GM21367 (cell line): ENCODE data around the gene EXOC4.

Experiments
- ATAC-seq: cut with Tn5 transposase; IDR thresholded peaks from one replicate; pipeline ENCODE4 v1.9.1; 2021; ENCODE audit not compliant: unreplicated experiment

The EXOC4 gene

DNA sequence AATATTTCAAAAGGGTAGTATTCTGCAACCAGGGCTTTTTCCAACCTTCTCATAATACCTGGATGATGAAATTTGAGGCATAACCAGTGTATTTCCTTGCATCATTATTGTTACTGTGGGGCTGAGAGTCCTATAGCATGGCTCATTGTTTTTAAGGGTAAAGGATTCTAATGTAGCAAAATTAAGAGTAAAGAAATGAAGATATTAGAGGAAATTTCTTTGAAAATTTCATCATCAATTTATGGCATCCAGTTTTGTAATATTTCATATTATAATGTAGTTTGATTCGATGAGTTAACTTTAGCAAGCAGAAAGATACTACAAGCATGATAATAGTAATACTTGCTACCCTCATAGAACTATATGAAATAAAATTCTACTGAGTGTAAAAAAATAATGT is 486.9 kb downstream of the EXOC4 start:
- ATAC-seq: no peak

DNA sequence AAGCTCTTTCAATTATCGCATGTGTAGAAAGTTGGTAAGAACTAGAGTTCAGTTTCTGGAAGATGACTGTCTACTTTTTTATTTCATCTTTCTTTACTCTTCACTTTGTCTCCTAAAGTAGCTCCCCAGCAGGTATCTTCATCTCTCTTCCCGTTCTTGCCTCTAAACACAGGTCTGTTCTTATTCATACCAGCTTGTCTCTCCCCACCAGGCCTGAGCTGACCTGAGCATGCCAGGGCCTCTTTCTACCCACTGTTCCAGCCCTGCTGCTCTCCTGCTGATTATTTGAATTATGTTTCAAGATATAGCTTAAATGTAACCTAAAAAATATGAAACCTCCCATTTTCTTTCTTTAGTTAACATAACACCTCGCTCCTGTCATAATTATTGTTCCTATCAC is 488.2 kb downstream of the EXOC4 start:
- ATAC-seq: no peak

- ATAC-seq: no peak
Observed at GRCh38 chr7:133741703-133742102, 488.8 kb downstream of the EXOC4 start.

- ATAC-seq: no peak
Observed at GRCh38 chr7:133742709-133743538, 490.0 kb downstream of the EXOC4 start.

DNA sequence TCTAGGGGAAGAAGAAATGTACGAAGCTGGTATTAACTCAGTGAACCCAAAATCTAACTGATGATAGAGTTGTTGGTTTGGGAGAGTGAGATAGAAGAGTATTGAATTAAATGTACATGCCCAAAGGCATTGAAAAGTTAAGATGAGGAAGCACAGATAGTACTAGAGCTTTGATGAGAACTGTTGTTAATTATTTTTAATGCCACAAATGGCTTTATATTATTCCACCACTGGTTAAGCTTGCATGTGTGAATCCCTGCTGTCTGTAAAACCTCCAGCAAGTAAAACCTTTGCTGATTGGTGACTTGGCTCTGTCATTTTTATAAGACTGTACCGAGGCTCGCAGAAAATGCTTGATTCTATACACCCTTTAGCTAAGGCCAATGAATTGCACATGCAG is 491.6 kb downstream of the EXOC4 start:
- ATAC-seq: no peak

DNA sequence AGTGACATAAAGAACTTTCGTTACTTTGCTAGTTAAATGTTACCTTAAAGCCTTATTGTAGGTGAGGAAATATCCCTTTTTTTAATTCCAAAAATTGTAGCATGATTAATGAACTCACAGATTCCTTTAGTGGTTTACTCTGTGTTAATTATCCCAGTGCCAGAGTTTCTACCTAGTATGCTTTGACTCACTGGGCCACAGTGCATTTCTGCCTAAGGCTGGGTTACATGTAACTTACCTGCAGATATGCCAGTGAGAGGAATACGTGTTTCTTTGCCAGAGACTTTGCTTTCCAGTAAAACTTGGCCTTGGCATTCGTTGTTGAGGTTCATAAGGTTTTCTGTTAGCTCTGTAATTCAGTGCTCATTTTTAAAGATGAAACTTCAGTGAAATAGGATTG is 493.4 kb downstream of the EXOC4 start:
- no peak for ATAC-seq

GRCh38 chr7:133746847-133747246 is 494.0 kb downstream of the EXOC4 start:
- ATAC-seq: no peak

DNA sequence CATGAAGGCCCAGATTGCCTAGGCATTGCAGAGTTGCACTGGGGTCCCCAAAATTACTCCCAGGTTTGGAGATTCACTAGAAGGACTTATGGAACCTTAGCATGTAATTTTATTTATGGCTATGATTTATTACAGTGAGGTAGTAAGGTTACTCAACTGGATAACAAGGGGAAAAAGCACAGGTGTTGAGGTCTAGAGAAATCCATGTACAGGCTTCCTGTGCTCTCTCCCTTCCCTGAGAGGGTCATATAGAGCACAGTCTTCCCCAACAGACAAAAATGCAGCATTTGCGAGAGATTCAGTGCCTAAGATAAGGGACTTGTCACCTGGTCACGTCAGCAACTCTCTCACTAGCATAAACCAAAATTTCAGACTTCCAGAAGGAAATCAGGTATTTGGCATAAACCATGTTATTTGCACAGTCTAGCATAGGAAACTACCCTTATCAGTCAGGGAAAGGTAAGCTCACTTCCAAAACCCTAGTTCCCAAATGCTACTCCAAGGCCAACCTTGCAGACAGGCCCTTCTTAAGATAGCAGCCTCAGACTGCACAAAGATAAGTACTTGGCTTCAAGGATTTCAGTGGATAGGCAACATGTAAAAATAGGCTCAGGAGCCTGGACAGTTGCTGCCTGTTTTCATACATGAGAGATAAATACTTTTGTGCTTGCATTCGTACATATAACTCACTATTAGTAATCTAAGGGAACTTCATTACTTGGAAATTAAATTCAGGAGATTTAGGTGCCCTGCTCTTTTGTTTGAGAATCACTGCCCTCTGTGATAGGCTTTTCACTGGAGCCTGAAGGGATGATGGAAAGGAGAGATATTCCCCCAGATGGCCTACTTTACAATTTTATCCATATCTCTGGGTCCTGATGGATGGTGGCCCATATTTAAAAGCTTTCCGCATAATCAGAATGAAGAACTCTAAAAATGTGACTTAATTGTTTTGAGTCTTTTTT is 495.8 kb downstream of the EXOC4 start:
- ATAC-seq: no peak

GRCh38 chr7:133750287-133750686 is 497.4 kb downstream of the EXOC4 start:
- ATAC-seq: no peak

DNA sequence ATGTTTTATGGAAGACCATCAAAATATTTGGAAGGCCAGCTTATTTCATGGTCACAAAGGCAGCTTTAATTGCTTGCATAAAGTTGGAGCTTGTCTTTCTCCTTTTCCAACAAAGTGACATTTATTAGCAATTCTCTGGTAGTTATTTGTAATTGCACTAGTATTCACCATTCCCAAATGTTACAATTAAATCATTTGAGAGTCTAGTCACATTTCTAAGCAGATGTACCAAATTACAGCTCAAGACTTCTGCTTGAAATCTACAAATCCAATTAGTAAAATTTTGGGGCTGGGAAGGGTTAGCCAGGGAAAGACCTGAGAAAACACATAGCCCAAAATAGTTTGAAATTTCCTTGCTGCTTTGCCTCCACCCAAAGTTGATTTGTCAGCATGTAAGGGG is 498.2 kb downstream of the EXOC4 start:
- ATAC-seq: no peak

GRCh38 chr7:133753513-133753912 is 500.6 kb downstream of the EXOC4 start:
- no peak for ATAC-seq

DNA sequence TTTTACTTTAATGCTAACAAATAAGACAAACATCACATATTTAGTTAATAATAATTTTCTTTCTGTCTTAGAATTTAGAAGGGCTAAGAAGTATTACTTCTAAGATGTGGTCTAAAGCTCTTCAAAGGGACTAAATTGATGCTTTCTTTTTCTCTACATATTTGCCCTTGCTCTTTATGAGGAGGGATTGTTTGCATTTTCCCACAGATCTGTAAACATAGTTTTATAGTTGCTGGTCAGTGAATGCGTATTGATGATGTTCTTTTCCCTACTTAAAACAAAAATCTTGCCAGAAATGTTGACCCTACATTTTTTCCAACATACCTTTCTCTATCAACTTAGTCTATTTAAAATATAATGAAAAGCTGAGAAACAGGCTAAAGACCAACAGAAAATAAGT is 501.8 kb downstream of the EXOC4 start:
- no peak for ATAC-seq

DNA sequence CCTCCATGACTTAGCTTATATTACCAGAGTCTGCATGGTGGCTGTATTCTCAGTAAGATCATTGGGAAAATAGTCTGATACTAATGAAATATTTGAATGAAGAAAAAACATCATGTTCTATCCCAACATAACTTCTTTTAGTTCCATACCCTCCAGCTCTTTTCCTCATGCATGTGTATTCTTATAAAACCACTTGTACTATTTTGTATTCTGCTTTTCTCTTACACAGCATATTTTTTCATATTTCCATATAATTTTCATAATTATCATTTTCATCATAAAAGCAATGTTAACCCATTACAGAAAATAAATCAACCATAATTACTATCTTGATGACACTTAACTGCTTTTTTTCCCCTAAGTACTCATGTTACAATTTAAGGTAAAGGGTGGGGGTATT is 503.0 kb downstream of the EXOC4 start:
- no peak for ATAC-seq

DNA sequence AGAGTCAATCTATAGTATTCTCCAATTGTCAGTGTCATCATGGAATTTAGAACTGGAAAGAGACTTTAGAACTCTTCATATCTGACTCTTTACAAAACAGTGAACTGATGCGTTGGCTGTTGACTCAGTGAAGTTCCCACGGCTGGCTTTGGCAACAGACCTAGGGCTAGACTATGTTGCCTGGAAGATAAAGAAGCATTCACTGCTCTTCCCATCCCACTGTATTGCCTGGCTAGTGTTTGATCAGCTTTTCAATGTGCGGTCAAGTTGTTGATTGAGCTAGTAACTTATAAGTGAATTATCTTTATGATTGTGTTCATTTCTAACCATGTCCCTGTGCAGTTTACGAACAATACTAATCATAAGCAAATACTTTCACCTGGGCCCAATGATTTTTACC is 508.6 kb downstream of the EXOC4 start:
- ATAC-seq: no peak

DNA sequence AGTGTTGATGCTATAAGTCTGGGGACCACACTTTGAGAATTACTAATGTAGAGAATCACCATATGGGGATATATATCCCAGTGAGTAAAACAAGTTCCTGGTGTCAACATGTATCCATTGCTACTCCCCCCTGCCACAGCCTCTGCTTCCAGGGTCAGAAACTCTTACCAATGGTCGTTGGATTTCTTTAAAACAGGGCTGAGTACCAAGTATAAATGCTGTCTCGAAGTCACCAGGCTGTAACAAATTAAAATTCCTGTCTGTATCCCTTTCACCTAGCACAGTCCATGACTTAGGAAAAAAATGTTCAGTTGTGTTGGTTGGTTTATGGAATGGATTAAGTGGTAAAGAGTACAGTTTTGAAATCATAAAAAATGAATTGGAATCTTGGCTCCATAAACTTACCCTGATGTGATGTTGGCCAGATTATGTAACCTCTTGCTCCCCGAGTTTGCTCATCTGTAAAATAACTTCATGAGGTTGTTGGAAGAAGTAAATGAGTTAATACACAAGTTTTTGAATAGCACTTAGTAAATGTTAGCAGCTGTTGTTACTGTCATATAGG is 510.3 kb downstream of the EXOC4 start:
- no peak for ATAC-seq

GRCh38 chr7:133769668-133770067 is 516.8 kb downstream of the EXOC4 start:
- no peak for ATAC-seq

- ATAC-seq: no peak
Observed at GRCh38 chr7:133770863-133771492, 518.1 kb downstream of the EXOC4 start.

DNA sequence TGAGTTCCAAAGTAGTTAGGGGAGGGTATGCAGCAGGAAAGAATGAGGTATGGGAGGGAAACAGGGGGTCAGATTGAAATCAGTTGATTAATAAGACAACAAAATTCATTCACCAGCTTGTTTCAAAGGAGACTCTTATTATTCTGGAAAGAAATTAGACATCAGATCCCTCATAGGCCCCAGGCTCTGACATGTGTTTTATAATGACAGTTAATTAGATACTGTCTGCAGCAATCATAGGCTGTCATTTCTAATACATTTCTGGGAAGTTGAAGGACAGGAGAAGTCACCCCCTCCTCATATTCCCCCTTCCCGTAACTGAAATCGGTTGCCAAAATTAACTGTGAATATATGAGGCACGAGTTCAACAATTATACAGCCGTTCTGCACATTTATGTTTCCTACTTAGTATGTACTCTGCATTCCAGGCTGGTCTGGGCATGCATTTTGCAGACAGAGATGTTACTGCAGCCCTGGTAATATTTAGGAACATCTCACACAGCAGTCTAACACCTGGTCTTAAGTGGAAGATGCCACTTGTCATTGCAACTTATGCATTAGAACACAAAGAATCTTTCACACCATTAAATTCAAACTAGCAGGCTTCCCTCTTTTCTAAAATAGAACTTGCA is 519.0 kb downstream of the EXOC4 start:
- no peak for ATAC-seq

DNA sequence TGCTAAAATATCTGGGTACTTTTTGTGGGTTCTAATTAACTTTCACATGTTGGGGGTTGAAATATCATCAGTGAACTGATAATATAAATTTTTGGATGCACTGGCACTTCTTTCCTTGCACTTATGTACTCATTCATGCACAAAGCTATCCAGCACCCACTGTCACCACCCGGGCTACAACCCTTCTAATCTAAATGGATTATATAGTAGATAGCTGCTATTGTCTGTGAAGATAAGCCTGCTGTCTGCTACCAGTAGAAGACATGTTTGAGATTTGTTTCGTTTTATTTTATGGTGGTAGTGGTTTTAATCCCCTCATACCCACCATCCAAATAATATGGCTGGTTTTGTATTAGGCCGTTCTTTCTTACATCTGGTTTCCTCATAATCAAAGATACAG is 520.7 kb downstream of the EXOC4 start:
- ATAC-seq: no peak

DNA sequence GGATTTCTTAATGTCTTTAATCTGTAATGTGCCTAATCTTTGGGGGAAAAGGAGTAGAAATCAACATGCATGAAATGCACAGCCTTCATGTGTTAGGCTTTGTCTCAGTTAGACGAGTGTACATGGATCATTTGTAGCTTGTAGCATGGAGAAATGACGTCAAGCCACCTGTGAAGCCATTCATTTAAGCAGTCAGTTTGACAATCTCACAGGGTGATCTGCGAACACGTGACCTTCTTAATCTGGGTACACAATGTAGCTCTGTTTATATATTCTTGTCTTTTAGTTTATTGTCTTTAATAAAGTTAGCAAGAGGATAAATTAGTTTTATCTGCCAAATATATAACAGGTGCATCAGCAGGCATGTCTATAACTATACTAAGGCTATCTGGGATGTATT is 522.3 kb downstream of the EXOC4 start:
- ATAC-seq: no peak

DNA sequence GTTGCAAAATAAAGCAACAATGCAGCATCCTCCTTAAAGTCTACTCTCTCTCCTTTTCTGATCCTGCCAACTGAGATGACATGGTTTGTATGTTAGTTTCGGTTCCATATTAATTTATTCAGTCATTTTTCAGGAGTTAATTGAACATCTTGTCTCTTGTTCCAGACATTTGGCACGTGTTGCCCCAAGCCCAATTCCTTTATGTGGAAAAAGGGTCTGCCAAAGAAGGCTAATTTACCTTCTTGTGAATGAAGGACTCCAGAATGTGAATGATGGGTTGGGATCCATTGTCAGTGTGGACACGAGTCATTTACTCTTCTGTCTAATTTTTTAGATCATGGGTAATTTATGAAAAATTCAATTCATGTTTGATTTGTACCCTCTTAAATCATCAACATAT is 523.4 kb downstream of the EXOC4 start:
- ATAC-seq: no peak
